ENCODE data around the gene DOP1A. TPM values are rescaled to one million over a fixed set of nuclear protein-coding genes. Genes with fewer than 3 reads are reported as not detected.

DOP1A gene
- total and polyA plus RNA-seq, 4 donors = 34.5 to 79.8 (median 49.6) TPM

- no peak for DNase-seq (ENCODE audit: low read depth in 4 of 6, low spot score in 6 of 6)
- H3K27me3 ChIP-seq (ENCODE audit: control insufficient read depth, insufficient read depth, low read length) = no peaks in the 10 kb centered on the region
- no peak overlapping the region for H3K4me3 ChIP-seq (ENCODE audit: low read depth, low read length)
- WGBS (ENCODE audit: insufficient coverage) = 81% methylated on average over 4 of the region's 4 CpGs
- H3K4me1 ChIP-seq (ENCODE audit: control insufficient read depth, insufficient read depth, low read length) = peaks cover 3% of the 10 kb centered on the region
- H3K27ac ChIP-seq (ENCODE audit: low read depth, low read length) = no peak overlapping the region
- no peaks in the 10 kb centered on the region for H3K9me3 ChIP-seq (ENCODE audit: control insufficient read depth, insufficient read depth, low read length)
- H3K36me3 ChIP-seq (ENCODE audit: control insufficient read depth, insufficient read depth, low read length) = no peaks in the 10 kb centered on the region
These were observed 3.6 kb downstream of the DOP1A start for GRCh38 chr6:83071023-83071422.

GRCh38 chr6:83071707-83072106 is 4.2 kb downstream of the DOP1A start:
- no peak for DNase-seq (ENCODE audit: low read depth in 4 of 6, low spot score in 6 of 6)
- Histone ChIP-seq H3K27ac (ENCODE audit: low read depth, low read length) (no peak overlapping the region), H3K4me3 (ENCODE audit: low read depth, low read length) (no peak overlapping the region), H3K9me3 (ENCODE audit: control insufficient read depth, insufficient read depth, low read length) (no peaks in the 10 kb centered on the region), H3K4me1 (ENCODE audit: control insufficient read depth, insufficient read depth, low read length) (peaks cover 3% of the 10 kb centered on the region), H3K27me3 (ENCODE audit: control insufficient read depth, insufficient read depth, low read length) (no peaks in the 10 kb centered on the region), H3K36me3 (ENCODE audit: control insufficient read depth, insufficient read depth, low read length) (no peaks in the 10 kb centered on the region)
- no CpG with 5 or more reads among the region's 1 CpG for WGBS (ENCODE audit: insufficient coverage)

GRCh38 chr6:83072726-83073125 is 5.3 kb downstream of the DOP1A start:
- Histone ChIP-seq H3K27me3 (ENCODE audit: control insufficient read depth, insufficient read depth, low read length) (no peaks in the 10 kb centered on the region), H3K9me3 (ENCODE audit: control insufficient read depth, insufficient read depth, low read length) (no peaks in the 10 kb centered on the region), H3K27ac (ENCODE audit: low read depth, low read length) (no peak overlapping the region), H3K4me3 (ENCODE audit: low read depth, low read length) (no peak overlapping the region), H3K36me3 (ENCODE audit: control insufficient read depth, insufficient read depth, low read length) (no peaks in the 10 kb centered on the region), H3K4me1 (ENCODE audit: control insufficient read depth, insufficient read depth, low read length) (peaks cover 3% of the 10 kb centered on the region)
- no CpG with 5 or more reads among the region's 2 CpGs for WGBS (ENCODE audit: insufficient coverage)
- peak in 1 of 6 donors; percentile 28 for DNase-seq (ENCODE audit: low read depth in 4 of 6, low spot score in 6 of 6)

- 100% methylated on average over 1 of the region's 1 CpG for WGBS (ENCODE audit: insufficient coverage)
- Histone ChIP-seq H3K9me3 (ENCODE audit: control insufficient read depth, insufficient read depth, low read length) (no peaks in the 10 kb centered on the region), H3K4me1 (ENCODE audit: control insufficient read depth, insufficient read depth, low read length) (peaks cover 3% of the 10 kb centered on the region), H3K27ac (ENCODE audit: low read depth, low read length) (no peak overlapping the region), H3K27me3 (ENCODE audit: control insufficient read depth, insufficient read depth, low read length) (no peaks in the 10 kb centered on the region), H3K4me3 (ENCODE audit: low read depth, low read length) (no peak overlapping the region), H3K36me3 (ENCODE audit: control insufficient read depth, insufficient read depth, low read length) (no peaks in the 10 kb centered on the region)
- DNase-seq (ENCODE audit: low read depth in 4 of 6, low spot score in 6 of 6) = no peak
These were observed 6.1 kb downstream of the DOP1A start for GRCh38 chr6:83073615-83074014.

GRCh38 chr6:83083476-83083875 is 16.0 kb downstream of the DOP1A start:
- Histone ChIP-seq H3K36me3 (ENCODE audit: control insufficient read depth, insufficient read depth, low read length) (no peaks in the 10 kb centered on the region), H3K27ac (ENCODE audit: low read depth, low read length) (no peak overlapping the region), H3K4me1 (ENCODE audit: control insufficient read depth, insufficient read depth, low read length) (no peaks in the 10 kb centered on the region), H3K27me3 (ENCODE audit: control insufficient read depth, insufficient read depth, low read length) (no peaks in the 10 kb centered on the region), H3K9me3 (ENCODE audit: control insufficient read depth, insufficient read depth, low read length) (no peaks in the 10 kb centered on the region), H3K4me3 (ENCODE audit: low read depth, low read length) (no peak overlapping the region)
- no peak for DNase-seq (ENCODE audit: low read depth in 4 of 6, low spot score in 6 of 6)
- no CpG with 5 or more reads among the region's 1 CpG for WGBS (ENCODE audit: insufficient coverage)

GRCh38 chr6:83086751-83087150 is 19.3 kb downstream of the DOP1A start:
- WGBS (ENCODE audit: insufficient coverage) = 100% methylated on average over 2 of the region's 2 CpGs
- Histone ChIP-seq H3K4me3 (ENCODE audit: low read depth, low read length) (no peak overlapping the region), H3K4me1 (ENCODE audit: control insufficient read depth, insufficient read depth, low read length) (no peaks in the 10 kb centered on the region), H3K27me3 (ENCODE audit: control insufficient read depth, insufficient read depth, low read length) (no peaks in the 10 kb centered on the region), H3K27ac (ENCODE audit: low read depth, low read length) (no peak overlapping the region), H3K36me3 (ENCODE audit: control insufficient read depth, insufficient read depth, low read length) (no peaks in the 10 kb centered on the region), H3K9me3 (ENCODE audit: control insufficient read depth, insufficient read depth, low read length) (no peaks in the 10 kb centered on the region)
- no peak for DNase-seq (ENCODE audit: low read depth in 4 of 6, low spot score in 6 of 6)

- 100% methylated on average over 1 of the region's 3 CpGs for WGBS (ENCODE audit: insufficient coverage)
- H3K4me1 ChIP-seq (ENCODE audit: control insufficient read depth, insufficient read depth, low read length) = no peaks in the 10 kb centered on the region
- H3K4me3 ChIP-seq (ENCODE audit: low read depth, low read length) = no peak overlapping the region
- no peak for DNase-seq (ENCODE audit: low read depth in 4 of 6, low spot score in 6 of 6)
- no peak overlapping the region for H3K27ac ChIP-seq (ENCODE audit: low read depth, low read length)
- no peaks in the 10 kb centered on the region for H3K9me3 ChIP-seq (ENCODE audit: control insufficient read depth, insufficient read depth, low read length)
- no peaks in the 10 kb centered on the region for H3K36me3 ChIP-seq (ENCODE audit: control insufficient read depth, insufficient read depth, low read length)
- H3K27me3 ChIP-seq (ENCODE audit: control insufficient read depth, insufficient read depth, low read length) = no peaks in the 10 kb centered on the region
These were observed 25.4 kb downstream of the DOP1A start for GRCh38 chr6:83092756-83093399.

- H3K9me3 ChIP-seq (ENCODE audit: control insufficient read depth, insufficient read depth, low read length) = no peaks in the 10 kb centered on the region
- no peaks in the 10 kb centered on the region for H3K36me3 ChIP-seq (ENCODE audit: control insufficient read depth, insufficient read depth, low read length)
- H3K4me1 ChIP-seq (ENCODE audit: control insufficient read depth, insufficient read depth, low read length) = no peaks in the 10 kb centered on the region
- no peaks in the 10 kb centered on the region for H3K27me3 ChIP-seq (ENCODE audit: control insufficient read depth, insufficient read depth, low read length)
- H3K27ac ChIP-seq (ENCODE audit: low read depth, low read length) = no peak overlapping the region
- no CpG with 5 or more reads among the region's 2 CpGs for WGBS (ENCODE audit: insufficient coverage)
- no peak overlapping the region for H3K4me3 ChIP-seq (ENCODE audit: low read depth, low read length)
- DNase-seq (ENCODE audit: low read depth in 4 of 6, low spot score in 6 of 6) = no peak
These were observed 29.3 kb downstream of the DOP1A start for GRCh38 chr6:83096791-83097190.

- no peaks in the 10 kb centered on the region for H3K36me3 ChIP-seq (ENCODE audit: control insufficient read depth, insufficient read depth, low read length)
- H3K4me3 ChIP-seq (ENCODE audit: low read depth, low read length) = no peak overlapping the region
- H3K27me3 ChIP-seq (ENCODE audit: control insufficient read depth, insufficient read depth, low read length) = no peaks in the 10 kb centered on the region
- no CpG with 5 or more reads among the region's 2 CpGs for WGBS (ENCODE audit: insufficient coverage)
- H3K9me3 ChIP-seq (ENCODE audit: control insufficient read depth, insufficient read depth, low read length) = no peaks in the 10 kb centered on the region
- no peaks in the 10 kb centered on the region for H3K4me1 ChIP-seq (ENCODE audit: control insufficient read depth, insufficient read depth, low read length)
- no peak overlapping the region for H3K27ac ChIP-seq (ENCODE audit: low read depth, low read length)
- no peak for DNase-seq (ENCODE audit: low read depth in 4 of 6, low spot score in 6 of 6)
These were observed 29.7 kb downstream of the DOP1A start for GRCh38 chr6:83097204-83097603.

- no peak for DNase-seq (ENCODE audit: low read depth in 4 of 6, low spot score in 6 of 6)
- WGBS (ENCODE audit: insufficient coverage) = no CpG with 5 or more reads among the region's 1 CpG
These were observed 30.2 kb downstream of the DOP1A start for GRCh38 chr6:83097675-83098074.

More at GRCh38 chr6:83097675-83098074, 30.2 kb downstream of the DOP1A start:
- Histone ChIP-seq H3K27me3 (ENCODE audit: control insufficient read depth, insufficient read depth, low read length) (no peaks in the 10 kb centered on the region), H3K9me3 (ENCODE audit: control insufficient read depth, insufficient read depth, low read length) (no peaks in the 10 kb centered on the region), H3K4me1 (ENCODE audit: control insufficient read depth, insufficient read depth, low read length) (no peaks in the 10 kb centered on the region), H3K27ac (ENCODE audit: low read depth, low read length) (no peak overlapping the region), H3K4me3 (ENCODE audit: low read depth, low read length) (no peak overlapping the region), H3K36me3 (ENCODE audit: control insufficient read depth, insufficient read depth, low read length) (no peaks in the 10 kb centered on the region)
